HepG2 (cell line): ENCODE data around the gene PPFIA3. TPM values are rescaled to one million over a fixed set of nuclear protein-coding genes. Genes with fewer than 3 reads are reported as not detected.

Experiments
- ATAC-seq: fragments of 200-7000 bp; cut with Tn5 transposase; 3 replicates; pipeline ENCODE4 v1.9.1; 2020; ENCODE audit warnings: mild to moderate bottlenecking, moderate library complexity
- BruUV-seq: library from RNA; stranded (reverse); fragments of 400-500 nt; replicated peaks from 2 replicates; lab custom pipeline; 2021; lab: Mats Ljungman, UMichigan
- CTCF ChIA-PET: fragments of 300-600 bp; formaldehyde crosslinking; extraction: SDS; loops from one replicate; lab custom pipeline; 2021; ENCODE audit warnings: low total read pairs, inconsistent platforms, low intra/inter-chr PET ratio; lab: Yijun Ruan, JAX
- POLR2A ChIA-PET: fragments of 350-600 bp; sonication (Branson Sonifier 250); formaldehyde crosslinking; loops from one replicate; lab custom pipeline; 2020; ENCODE audit warnings: antibody characterized with exemption, inconsistent platforms; lab: Yijun Ruan, JAX
- DNase-seq: peaks from one replicate; pipeline ENCODE4 v3.0.0-alpha.2; 2015; ENCODE audit warnings: low spot score
- FAIRE-seq: peaks from 3 replicates; lab custom pipeline; 2011; peaks lifted over from hg19 to GRCh38; lab: Jason Lieb, UNC
- H2AFZ ChIP-seq: one replicate; pipeline ENCODE4 v1.6.1; 2011; ENCODE audit warnings: low read length, inconsistent platforms
- H3K27ac ChIP-seq: fragments of 300-600 bp; 3 replicates; pipeline ENCODE4 v1.8.0; 2011; ENCODE audit warnings: mixed run types, mild to moderate bottlenecking, mixed read lengths, low read length, inconsistent platforms; ENCODE audit not compliant: insufficient read depth; ENCODE audit errors: extremely low read length
- H3K27me3 ChIP-seq, 2 experiments: fragments of 200-600 bp in 1 of 2; 2 replicates in 1 of 2; 3 replicates in 1 of 2; pipeline versions ENCODE4 v1.6.0 to v1.8.0; 2011; ENCODE audit warnings: low read length in 2 of 2, mild to moderate bottlenecking in 2 of 2, moderate library complexity in 2 of 2, inconsistent platforms in 1 of 2; ENCODE audit not compliant: insufficient read depth in 2 of 2, control insufficient read depth in 1 of 2
- H3K36me3 ChIP-seq, 2 experiments: fragments of 200-600 bp in 1 of 2; replicated peaks in 1 of 2; 2 replicates in 1 of 2; 3 replicates in 1 of 2; pipeline versions ENCODE4 v1.5.1 to v1.8.0; 2011; ENCODE audit warnings: low read length in 2 of 2, inconsistent platforms in 1 of 2; ENCODE audit not compliant: insufficient read depth in 2 of 2, control insufficient read depth in 1 of 2
- H3K4me1 ChIP-seq: 2 replicates; pipeline ENCODE4 v1.5.1; 2012; ENCODE audit warnings: low read length, inconsistent platforms; ENCODE audit not compliant: insufficient read depth
- H3K4me2 ChIP-seq: 2 replicates; pipeline ENCODE4 v1.6.0; 2011; ENCODE audit warnings: low read depth, low read length, inconsistent platforms
- H3K4me3 ChIP-seq, 3 experiments: fragments of 200-600 bp in 1 of 3; sonication (generic), shearing (Covaris generic) in 1 of 3; replicated peaks in 1 of 3; 2 replicates each; pipeline ENCODE4 v1.5.1; 2011 to 2016; ENCODE audit warnings: low read length in 3 of 3, inconsistent platforms in 2 of 3, low read depth in 2 of 3, mild to moderate bottlenecking in 2 of 3, control low read depth in 1 of 3, mixed read lengths in 1 of 3; ENCODE audit not compliant: insufficient read depth in 1 of 3
- H3K79me2 ChIP-seq: one replicate; pipeline ENCODE4 v1.6.1; 2011; ENCODE audit warnings: low read length, inconsistent platforms; ENCODE audit not compliant: insufficient read depth
- H3K9ac ChIP-seq: 2 replicates; pipeline ENCODE4 v1.6.0; 2011; ENCODE audit warnings: mild to moderate bottlenecking, low read depth, low read length, inconsistent platforms; ENCODE audit not compliant: insufficient read depth
- H3K9me3 ChIP-seq: 2 replicates; pipeline ENCODE4 v1.5.1; 2012; ENCODE audit warnings: mild to moderate bottlenecking, low read length
- H4K20me1 ChIP-seq: 2 replicates; pipeline ENCODE4 v1.6.0; 2011; ENCODE audit warnings: inconsistent platforms, mild to moderate bottlenecking, low read length, moderate library complexity; ENCODE audit not compliant: insufficient read depth
- ATF7 ChIP-seq, 2 experiments: fragments of 450-650 bp in 1 of 2; sonication (generic) in 1 of 2; formaldehyde crosslinking in 1 of 2; IDR thresholded peaks; 2 replicates each; pipeline versions ENCODE4 v1.4.0 to v1.6.1; 2016 to 2020; ENCODE audit warnings: antibody characterized with exemption in 1 of 2, mild to moderate bottlenecking in 1 of 2, missing genetic modification reagents in 1 of 2
- FOXP1 ChIP-seq, 2 experiments: fragments of 450-650 bp in 1 of 2; IDR thresholded peaks; 2 replicates each; pipeline ENCODE4 v1.6.1; 2017 to 2018; ENCODE audit warnings: antibody characterized with exemption in 1 of 2
- JARID2 ChIP-seq: sonication (generic); formaldehyde crosslinking; IDR thresholded peaks from 2 replicates; pipeline ENCODE4 v1.8.1; 2023; ENCODE audit warnings: missing genetic modification reagents, inconsistent platforms; ENCODE audit not compliant: insufficient replicate concordance
- MAFK ChIP-seq, 2 experiments: IDR thresholded peaks in 1 of 2; conservative IDR thresholded peaks in 1 of 2; 2 replicates each; pipeline ENCODE4 v1.6.1; 2011; ENCODE audit warnings: improper control_type of control experiment in 2 of 2, low read length in 2 of 2
- MTF1 ChIP-seq: sonication (generic); formaldehyde crosslinking; IDR thresholded peaks from 2 replicates; pipeline ENCODE4 v1.5.0; 2020; ENCODE audit warnings: missing genetic modification reagents
- RFX5 ChIP-seq: IDR thresholded peaks from 2 replicates; pipeline ENCODE4 v1.6.1; 2011; ENCODE audit warnings: low read depth, low read length, improper control_type of control experiment
- TOE1 ChIP-seq: sonication (generic); formaldehyde crosslinking; IDR thresholded peaks from 2 replicates; pipeline ENCODE4 v1.4.0; 2020; ENCODE audit warnings: mild to moderate bottlenecking, missing genetic modification reagents
- ZNF788 ChIP-seq: sonication (generic); formaldehyde crosslinking; IDR thresholded peaks from 2 replicates; pipeline ENCODE4 v1.5.0; 2020; ENCODE audit warnings: mild to moderate bottlenecking, missing genetic modification reagents, borderline replicate concordance
- ZNF792 ChIP-seq: IDR thresholded peaks from 2 replicates; pipeline ENCODE4 v1.6.1; 2016
- WGBS: methylation state at CpG from one replicate; pipeline ENCODE4 v1.1.6; 2017; ENCODE audit warnings: low lambda C conversion rate; 5-methylcytosine and 5-hydroxymethylcytosine counted together
- in situ Hi-C: cut with HindIII; loops from 2 replicates; pipeline ENCODE4 v1.10.0; 2017; ENCODE audit warnings: low pct_unique_long_range_greater_than_20kb; ENCODE audit not compliant: extremely low pct_ligation_motif_present
- intact Hi-C: fragments of 100-400 bp; cut with micrococcal nuclease; formaldehyde crosslinking; loops from one replicate; pipeline ENCODE4 v1.10.0; 2022; ENCODE audit not compliant: unreplicated experiment
- polyA plus RNA-seq, 8 experiments: library from polyadenylated mRNA; depleted of rRNA in 3 of 8; stranded (reverse) in 7 of 8; unstranded in 1 of 8; fragments of >200 nt; fragmentation: Illumina TruSeq in 4 of 8; extraction: Trizol in 4 of 8; gene quantifications; 2 replicates each; pipeline versions ENCODE4 v1.2.1 to v1.2.3, GENCODE V29; 2011 to 2016; ENCODE audit warnings: low read depth in 4 of 8, missing spikeins in 1 of 8, mixed read lengths in 1 of 8; ENCODE audit not compliant: insufficient read depth in 1 of 8
- total RNA-seq, 5 experiments: library from RNA; depleted of rRNA; stranded (reverse); fragments of >200 nt; fragmentation: Illumina TruSeq; extraction: Trizol; gene quantifications; 2 replicates each; pipeline ENCODE4 v1.2.3, GENCODE V29; 2016; ENCODE audit warnings: low read depth in 1 of 5
- TF ChIP-seq, protein P1 (sequence below): sonication (generic); formaldehyde crosslinking; IDR thresholded peaks from 2 replicates; pipeline ENCODE4 v1.4.0; 2020; ENCODE audit warnings: missing genetic modification reagents, borderline replicate concordance

PPFIA3 gene
- total and polyA plus RNA-seq, 2 of the 13 experiments (the other 11 are each of a cell fraction or from before 2014, with no cell fraction given), result 6.7 to 8.6 TPM

GRCh38 chr19:49173198-49173597 lies 53.9 kb downstream of the PPFIA3 start (continued):
- TF ChIP-seq ZNF788, result no peak
- TF ChIP-seq FOXP1 (IDR thresholded peaks at IDR 0.05), result no peak
- TF ChIP-seq FOXP1 (CRISPR knock-in tag; IDR thresholded peaks at IDR 0.05), result no peak
- TF ChIP-seq MTF1, result no peak
- no peak for TF ChIP-seq TOE1 (CRISPR knock-in tag)
- TF ChIP-seq ATF7 (IDR thresholded peaks at IDR 0.05), result no peak
- no peak for TF ChIP-seq ATF7 (CRISPR knock-in tag; IDR thresholded peaks at IDR 0.05)
- TF ChIP-seq, all 625 proteins: peak for 0

DNA sequence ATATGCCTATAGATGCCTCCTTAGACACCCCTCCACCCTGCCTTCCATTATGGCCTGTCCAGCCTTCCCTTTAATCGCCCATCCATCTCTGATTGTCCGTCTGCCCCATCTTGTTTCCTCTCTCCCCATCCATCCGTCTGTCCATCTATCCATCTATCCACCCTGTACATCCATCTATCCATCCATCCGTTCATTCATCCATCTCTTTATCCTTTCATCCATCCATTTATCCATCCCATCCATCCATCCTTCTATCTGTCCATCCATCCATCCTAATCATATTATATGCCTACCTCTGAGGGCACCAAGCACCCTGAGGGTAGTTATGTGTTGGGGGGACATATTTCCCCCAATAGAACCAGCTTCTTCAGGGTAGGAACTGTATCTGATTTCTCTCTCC lies 61.3 kb downstream of the PPFIA3 start:
- WGBS, result 77% methylated on average over 4 of the region's 4 CpGs
- in situ Hi-C loops (no loop called here), intact Hi-C loops (no loop called here)
- TF ChIP-seq JARID2 (CRISPR knock-in tag) (no peak), ZNF792 (no peak), MAFK (conservative IDR thresholded peaks at IDR 0.05 in 1 of 2, IDR thresholded peaks at IDR 0.05 in 1 of 2; ENCODE audit: low read length in 2 of 2) (no peak), RFX5 (no peak)
- TF ChIP-seq, protein P1, sequence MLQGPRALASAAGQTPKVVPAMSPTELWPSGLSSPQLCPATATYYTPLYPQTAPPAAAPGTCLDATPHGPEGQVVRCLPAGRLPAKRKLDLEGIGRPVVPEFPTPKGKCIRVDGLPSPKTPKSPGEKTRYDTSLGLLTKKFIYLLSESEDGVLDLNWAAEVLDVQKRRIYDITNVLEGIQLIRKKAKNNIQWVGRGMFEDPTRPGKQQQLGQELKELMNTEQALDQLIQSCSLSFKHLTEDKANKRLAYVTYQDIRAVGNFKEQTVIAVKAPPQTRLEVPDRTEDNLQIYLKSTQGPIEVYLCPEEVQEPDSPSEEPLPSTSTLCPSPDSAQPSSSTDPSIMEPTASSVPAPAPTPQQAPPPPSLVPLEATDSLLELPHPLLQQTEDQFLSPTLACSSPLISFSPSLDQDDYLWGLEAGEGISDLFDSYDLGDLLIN, result no peak
- no peaks in the 10 kb centered on the region for H3K27me3 ChIP-seq
- H3K4me3 ChIP-seq, result no peak overlapping the region
- no TSS peak for BruUV-seq
- CTCF ChIA-PET, result no interaction called here
- peaks cover 6% of the 10 kb centered on the region for H3K4me1 ChIP-seq
- H3K79me2 ChIP-seq, result no peaks in the 10 kb centered on the region
- H2AFZ ChIP-seq, result no peak overlapping the region
- no peak overlapping the region for H3K27ac ChIP-seq
- no peak overlapping the region for H3K9ac ChIP-seq
- H3K4me2 ChIP-seq, result no peak overlapping the region
- no peaks in the 10 kb centered on the region for H3K36me3 ChIP-seq
- ATAC-seq, result no peak
- no peaks in the 10 kb centered on the region for H4K20me1 ChIP-seq
- no peak for DNase-seq
- POLR2A ChIA-PET, result interaction anchor here (0.6 kb wide), 1 partner anchor 53 kb away, joined by 3 read pairs; no protein-coding TSS in a partner anchor
- 0 out of 2 replicates have a peak, but pooled peaks cover 4% of the 10 kb centered on the region for H3K9me3 ChIP-seq
- FAIRE-seq, result no peak
